Ishikawa (cell line): ENCODE results near the gene PIP4K2A.

ENCODE experiments used
- CEBPB ChIP-seq: IDR thresholded peaks from 2 replicates; pipeline ENCODE4 v1.6.1; 2012
- CREB1 ChIP-seq: IDR thresholded peaks from 2 replicates; pipeline ENCODE4 v1.6.1; 2012; ENCODE audit warnings: low read depth
- EGR1 ChIP-seq: IDR thresholded peaks from 2 replicates; pipeline ENCODE4 v1.6.1; 2012
- EP300 ChIP-seq: IDR thresholded peaks from 2 replicates; pipeline ENCODE4 v1.6.1; 2012; ENCODE audit warnings: borderline replicate concordance
- FOXM1 ChIP-seq: IDR thresholded peaks from 2 replicates; pipeline ENCODE4 v1.6.1; 2012; ENCODE audit warnings: low read depth, borderline replicate concordance
- MAX ChIP-seq: IDR thresholded peaks from 2 replicates; pipeline ENCODE4 v1.6.1; 2012
- NFIC ChIP-seq: IDR thresholded peaks from 2 replicates; pipeline ENCODE4 v1.6.1; 2012
- RAD21 ChIP-seq: IDR thresholded peaks from 2 replicates; pipeline ENCODE4 v1.6.1; 2012; ENCODE audit warnings: low read depth
- REST ChIP-seq: IDR thresholded peaks from 2 replicates; pipeline ENCODE4 v1.6.1; 2012; ENCODE audit warnings: low read depth, mild to moderate bottlenecking
- TAF1 ChIP-seq: IDR thresholded peaks from 2 replicates; pipeline ENCODE4 v1.6.1; 2012; ENCODE audit warnings: low read depth, mild to moderate bottlenecking
- TCF12 ChIP-seq: IDR thresholded peaks from 2 replicates; pipeline ENCODE4 v1.6.1; 2012; ENCODE audit warnings: low read depth
- TEAD4 ChIP-seq: IDR thresholded peaks from 2 replicates; pipeline ENCODE4 v1.6.1; 2012
- USF1 ChIP-seq: IDR thresholded peaks from 2 replicates; pipeline ENCODE4 v1.6.1; 2012
- YY1 ChIP-seq: IDR thresholded peaks from 2 replicates; pipeline ENCODE4 v1.6.1; 2012; ENCODE audit warnings: low read depth
- ZBTB7A ChIP-seq: IDR thresholded peaks from 2 replicates; pipeline ENCODE4 v1.6.1; 2012; ENCODE audit warnings: low read depth

The PIP4K2A gene

GRCh38 chr10:22593636-22594198 is 120.7 kb downstream of the PIP4K2A start:
- no peak for TF ChIP-seq FOXM1
- TF ChIP-seq CEBPB = no peak
- TF ChIP-seq EGR1 = no peak
- no peak for TF ChIP-seq YY1
- TF ChIP-seq EP300 = no peak
- TF ChIP-seq RAD21 = no peak
- TF ChIP-seq NFIC = no peak
- TF ChIP-seq MAX = no peak
- no peak for TF ChIP-seq REST
- no peak for TF ChIP-seq USF1
- TF ChIP-seq CREB1 = no peak
- TF ChIP-seq TCF12 = no peak
- TF ChIP-seq TAF1 = no peak
- TF ChIP-seq ZBTB7A = no peak
- TF ChIP-seq TEAD4 = no peak

GRCh38 chr10:22593026-22593425 is 121.4 kb downstream of the PIP4K2A start:
- TF ChIP-seq USF1 (no peak), CEBPB (no peak), REST (no peak), TCF12 (no peak), YY1 (no peak), ZBTB7A (no peak), EGR1 (no peak), MAX (no peak), RAD21 (no peak), FOXM1 (no peak), TEAD4 (no peak), TAF1 (no peak), CREB1 (no peak), EP300 (no peak), NFIC (no peak)

- TF ChIP-seq NFIC = no peak
- no peak for TF ChIP-seq CEBPB
- no peak for TF ChIP-seq USF1
- no peak for TF ChIP-seq TAF1
- no peak for TF ChIP-seq ZBTB7A
- no peak for TF ChIP-seq CREB1
- TF ChIP-seq EGR1 = no peak
- no peak for TF ChIP-seq REST
- no peak for TF ChIP-seq YY1
- no peak for TF ChIP-seq RAD21
- no peak for TF ChIP-seq TEAD4
- TF ChIP-seq TCF12 = no peak
- no peak for TF ChIP-seq MAX
- TF ChIP-seq EP300 = no peak
- TF ChIP-seq FOXM1 = no peak
These were observed 124.4 kb downstream of the PIP4K2A start for GRCh38 chr10:22589851-22590514.
